H7 (cell line): ENCODE measurements around the gene ICE1. TPM values are rescaled to one million over a fixed set of nuclear protein-coding genes. Genes with fewer than 3 reads are reported as not detected.
A peak's percentile ranks its signal among the peaks of the same experiment; 100 is the strongest.

Experiments used
- DNase-seq: peaks from one replicate; pipeline ENCODE4 v3.0.0; 2012
- H3K27me3 ChIP-seq: 2 replicates; pipeline ENCODE4 v1.6.0; 2011; ENCODE audit warnings: mild to moderate bottlenecking, low read length; ENCODE audit not compliant: control insufficient read depth, insufficient read depth
- H3K36me3 ChIP-seq: replicated peaks from 2 replicates; pipeline ENCODE4 v1.5.1; 2011; ENCODE audit warnings: low read length; ENCODE audit not compliant: control insufficient read depth, insufficient read depth
- H3K4me3 ChIP-seq: 2 replicates; pipeline ENCODE4 v1.5.1; 2011; ENCODE audit warnings: low read depth, mild to moderate bottlenecking, control low read depth, low read length, moderate library complexity; ENCODE audit not compliant: insufficient read depth
- total RNA-seq: library from RNA; depleted of rRNA; stranded (reverse); fragments of >200 nt; shearing (Covaris generic); gene quantifications from 2 replicates; pipeline ENCODE4 v1.2.3, GENCODE V29; 2014

Gene ICE1
- total RNA-seq, 1 experiment from 2014 or later: 20.3 TPM

- no peaks in the 10 kb centered on the region for H3K27me3 ChIP-seq
- H3K4me3 ChIP-seq: no peak overlapping the region
- H3K36me3 ChIP-seq: no peaks in the 10 kb centered on the region
- DNase-seq: no peak
Observed at GRCh38 chr5:5416733-5417132, 5.7 kb upstream of the ICE1 start.

DNA sequence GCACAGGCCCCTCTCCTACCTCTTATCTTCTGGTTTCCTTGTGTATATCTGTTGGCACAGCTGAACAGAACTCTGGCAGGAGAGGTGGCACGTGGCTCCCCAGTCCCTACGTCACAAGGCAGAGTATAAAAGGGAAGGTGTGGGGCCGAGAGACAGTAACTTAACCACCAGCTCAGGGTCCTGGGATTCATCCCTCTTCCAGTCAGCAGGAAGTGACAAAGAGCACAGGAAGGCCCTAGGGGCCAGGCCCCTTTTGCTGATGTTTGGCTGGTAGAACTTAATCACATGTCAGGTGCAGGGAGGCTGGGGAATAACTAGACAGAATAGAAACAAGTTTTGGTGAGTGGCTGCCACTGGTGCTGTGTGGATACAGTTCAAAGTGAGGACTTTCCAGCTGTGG, 4.5 kb upstream of the ICE1 start:
- Histone ChIP-seq H3K36me3 (no peaks in the 10 kb centered on the region), H3K27me3 (no peaks in the 10 kb centered on the region), H3K4me3 (no peak overlapping the region)
- DNase-seq: no peak

DNA sequence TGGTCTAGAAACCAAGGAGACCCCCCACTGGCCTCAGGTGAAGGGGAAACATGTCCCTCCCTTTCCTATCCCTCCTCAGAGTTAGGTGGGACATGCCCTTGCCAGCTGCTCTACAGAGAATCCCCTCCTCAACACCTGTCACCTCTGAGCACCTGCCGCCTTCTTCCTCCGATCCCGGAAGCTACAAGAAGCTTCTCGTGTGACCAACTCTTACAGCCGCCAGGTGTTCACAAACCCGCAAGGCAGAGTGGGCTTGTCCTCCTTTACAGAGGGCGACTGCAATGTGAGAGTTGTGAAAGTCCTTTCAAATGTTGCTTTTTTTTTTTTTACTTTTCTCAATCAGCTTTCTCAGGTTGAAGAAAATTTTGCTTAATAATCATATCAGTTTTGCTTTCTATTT, 3.7 kb upstream of the ICE1 start:
- no peak for DNase-seq
- Histone ChIP-seq H3K36me3 (no peaks in the 10 kb centered on the region), H3K27me3 (no peaks in the 10 kb centered on the region), H3K4me3 (no peak overlapping the region)

DNA sequence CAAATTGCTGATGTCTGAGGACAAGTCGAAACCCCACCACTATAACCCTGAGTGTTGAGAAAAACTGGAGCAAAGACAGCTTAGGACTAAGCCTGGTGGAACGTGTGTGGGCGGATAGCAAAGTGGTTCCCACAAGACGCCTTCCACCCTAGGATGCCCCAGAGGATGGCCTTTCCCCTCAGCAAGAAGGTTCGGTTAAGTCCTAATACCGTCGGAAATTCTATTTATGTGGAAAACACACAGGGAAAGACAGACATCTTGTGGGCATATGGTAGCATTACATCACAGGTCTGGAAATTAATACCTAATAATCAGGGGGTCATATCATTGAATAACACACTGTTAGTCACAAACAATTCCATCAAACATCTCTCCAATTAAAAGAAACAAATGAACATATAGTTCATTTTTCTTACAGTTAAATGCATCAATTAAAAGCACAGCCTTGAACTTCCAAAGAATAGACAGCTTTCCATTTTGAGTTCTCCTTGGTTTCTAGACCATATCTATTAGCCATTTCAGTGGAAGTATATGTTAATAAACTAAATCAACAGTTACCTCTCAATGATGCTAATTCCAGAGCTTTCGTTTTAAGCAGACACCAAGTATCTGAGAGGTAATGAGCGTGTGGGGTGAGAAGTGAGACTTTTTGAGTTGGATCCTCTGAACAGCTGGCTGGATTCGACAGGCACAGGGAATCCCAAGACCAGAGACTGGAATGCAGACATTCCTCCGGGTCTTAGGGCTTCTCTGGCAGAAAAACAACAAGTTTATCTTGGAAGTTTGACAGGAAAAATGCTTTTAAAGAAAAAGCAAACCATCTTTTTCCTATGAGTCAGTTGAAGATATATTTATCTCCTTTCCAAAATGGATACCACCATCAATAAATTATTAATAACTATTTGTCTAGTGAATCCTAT, 2.9 kb upstream of the ICE1 start:
- no peaks in the 10 kb centered on the region for H3K36me3 ChIP-seq
- no peaks in the 10 kb centered on the region for H3K27me3 ChIP-seq
- DNase-seq: peak; percentile 59
- H3K4me3 ChIP-seq: no peak overlapping the region

DNA sequence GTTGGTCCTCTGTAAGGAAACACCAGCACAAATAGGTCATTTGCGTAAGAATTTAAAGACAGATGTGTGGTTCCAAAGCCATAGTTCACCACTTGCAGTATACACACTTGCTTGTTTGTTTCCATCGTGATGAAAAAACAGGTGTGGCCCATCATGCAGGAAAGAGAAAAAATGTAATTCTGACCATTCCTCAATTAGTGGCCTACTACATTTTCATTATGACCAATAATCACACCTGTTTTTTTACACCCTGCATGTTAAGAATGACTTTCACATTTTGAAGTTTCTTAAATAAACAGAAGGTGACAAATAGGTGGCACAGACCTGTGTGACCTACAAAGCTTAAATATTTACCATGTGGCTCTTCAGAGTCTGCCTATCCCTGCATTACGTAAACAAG, 2.2 kb upstream of the ICE1 start:
- Histone ChIP-seq H3K4me3 (no peak overlapping the region), H3K27me3 (no peaks in the 10 kb centered on the region), H3K36me3 (no peaks in the 10 kb centered on the region)
- no peak for DNase-seq

- H3K4me3 ChIP-seq: peak overlapping the region; percentile 56
- H3K27me3 ChIP-seq: no peaks in the 10 kb centered on the region
- no peaks in the 10 kb centered on the region for H3K36me3 ChIP-seq
- DNase-seq: no peak
Observed at GRCh38 chr5:5421149-5421960, 1.1 kb upstream of the ICE1 start.

GRCh38 chr5:5422819-5423515, 490 bp downstream of the ICE1 start:
- Histone ChIP-seq H3K36me3 (no peaks in the 10 kb centered on the region; the same call in 1 of the 2 replicates), H3K27me3 (no peaks in the 10 kb centered on the region), H3K4me3 (peak overlapping the region; percentile 88)
- DNase-seq: peak; percentile 31

DNA sequence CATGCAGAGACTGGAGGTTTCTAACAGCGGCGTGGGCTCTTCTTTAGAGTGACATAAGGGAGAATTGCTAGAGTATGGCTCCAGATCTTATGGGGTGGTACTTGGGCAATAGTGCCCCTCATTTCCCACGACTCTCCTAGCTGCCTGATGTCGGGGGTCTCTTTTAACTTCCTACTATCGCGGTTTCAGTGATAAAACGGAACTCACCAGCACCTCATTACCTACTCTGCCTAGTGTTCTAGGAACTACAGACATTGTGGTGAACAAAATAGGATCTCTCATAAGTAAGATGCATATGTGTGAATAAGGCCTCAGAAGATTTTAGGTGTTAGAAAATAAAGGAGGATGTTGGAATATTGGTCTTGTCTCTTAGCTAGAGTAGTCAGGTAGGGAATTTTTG, 1.1 kb downstream of the ICE1 start:
- Histone ChIP-seq H3K27me3 (no peaks in the 10 kb centered on the region), H3K36me3 (no peaks in the 10 kb centered on the region; the same call in 1 of the 2 replicates), H3K4me3 (peak overlapping the region; percentile 88)
- no peak for DNase-seq

- no peak overlapping the region for H3K4me3 ChIP-seq
- H3K36me3 ChIP-seq: no peaks in the 10 kb centered on the region; the same call in 1 of the 2 replicates
- no peaks in the 10 kb centered on the region for H3K27me3 ChIP-seq
- DNase-seq: no peak
Observed at GRCh38 chr5:5424736-5425135, 2.3 kb downstream of the ICE1 start.

DNA sequence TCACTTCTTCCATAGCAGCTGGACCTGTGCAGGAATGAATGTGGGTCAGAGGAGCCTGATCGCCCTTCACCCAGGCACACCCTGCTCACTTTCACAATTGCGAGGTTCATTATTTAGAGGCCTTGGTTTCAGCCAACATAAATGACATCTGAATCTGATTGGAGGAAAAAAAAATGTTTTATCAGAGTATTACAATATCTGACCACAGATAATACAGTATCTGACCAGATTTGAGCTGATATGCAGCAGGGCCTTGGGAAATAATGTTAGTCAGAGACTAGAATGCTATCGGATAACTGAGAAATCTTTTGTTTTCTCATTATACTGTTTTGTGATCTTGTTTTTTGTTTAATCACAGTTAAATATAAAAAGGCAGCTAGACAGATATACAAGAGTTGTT, 7.7 kb downstream of the ICE1 start:
- no peak for DNase-seq
- Histone ChIP-seq H3K36me3 (no peaks in the 10 kb centered on the region; the same call in 1 of the 2 replicates), H3K27me3 (no peaks in the 10 kb centered on the region), H3K4me3 (no peak overlapping the region)

GRCh38 chr5:5432020-5432707, 9.7 kb downstream of the ICE1 start:
- Histone ChIP-seq H3K4me3 (no peak overlapping the region), H3K27me3 (no peaks in the 10 kb centered on the region), H3K36me3 (no peaks in the 10 kb centered on the region; the same call in 1 of the 2 replicates)
- no peak for DNase-seq

DNA sequence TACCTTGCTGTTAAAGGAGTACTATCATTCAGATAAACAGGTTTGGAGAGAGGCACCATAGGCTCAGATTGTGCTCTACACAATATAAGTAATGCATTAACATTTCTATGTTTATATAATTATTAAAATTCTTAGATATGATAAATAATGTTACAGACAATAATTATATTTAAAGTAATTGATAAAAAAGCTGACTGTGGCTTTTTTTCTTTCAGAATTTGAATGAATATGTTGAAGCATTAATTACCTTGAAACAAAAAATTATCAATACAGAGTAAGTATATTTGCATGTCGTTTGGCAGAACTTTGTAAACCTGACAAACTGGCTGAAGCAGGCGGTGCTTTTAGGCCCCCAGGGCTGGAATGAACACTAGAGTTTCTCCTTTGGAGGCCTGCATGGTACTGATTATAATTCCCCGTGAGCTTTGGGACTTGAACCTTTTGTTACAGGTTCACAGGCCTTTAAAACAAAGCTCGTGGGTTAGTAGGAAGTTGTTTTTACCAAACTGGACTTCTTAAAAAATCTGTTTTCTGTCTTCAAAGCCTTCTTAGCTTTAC, 13.8 kb downstream of the ICE1 start:
- no peaks in the 10 kb centered on the region for H3K36me3 ChIP-seq
- H3K27me3 ChIP-seq: no peaks in the 10 kb centered on the region
- no peak overlapping the region for H3K4me3 ChIP-seq
- no peak for DNase-seq

GRCh38 chr5:5437227-5438172, 15.0 kb downstream of the ICE1 start:
- Histone ChIP-seq H3K4me3 (no peak overlapping the region), H3K36me3 (no peaks in the 10 kb centered on the region), H3K27me3 (no peaks in the 10 kb centered on the region)
- DNase-seq: no peak
